Measurements from ENCODE around the gene OGDH. TPM values are rescaled to one million over a fixed set of nuclear protein-coding genes. Genes with fewer than 3 reads are reported as not detected.

OGDH gene
- total and polyA plus RNA-seq, 2 experiments from 2014 or later = 13.5 to 76.9 TPM

- no peaks in the 10 kb centered on the region for H3F3A ChIP-seq (replicated peaks; ENCODE audit: low read depth)
- H3K9me3 Mint-ChIP-seq = no peaks in the 10 kb centered on the region
- ATAC-seq (peak; percentile 51; the same call in 2 of the 3 replicates), DNase-seq (ENCODE audit: low spot score) (no peak)
- no peak overlapping the region for H3K4me2 ChIP-seq
- H3K27me3 Mint-ChIP-seq (ENCODE audit: insufficient read depth, low read depth, poor library complexity) = peaks cover 11% of the 10 kb centered on the region
- no peaks in the 10 kb centered on the region; the same call in 1 of the 2 replicates for H3K36me3 ChIP-seq (ENCODE audit: insufficient read depth)
- no peak overlapping the region for H3K27ac ChIP-seq (ENCODE audit: low read depth)
- H3K4me1 Mint-ChIP-seq = peaks cover 19% of the 10 kb centered on the region
- H3K9me2 ChIP-seq (ENCODE audit: insufficient read depth) = no peaks in the 10 kb centered on the region
- H3K4me1 ChIP-seq (ENCODE audit: insufficient read depth) = peaks cover 18% of the 10 kb centered on the region
- H3K27ac Mint-ChIP-seq = no peak overlapping the region
- H3K27me3 ChIP-seq (ENCODE audit: insufficient read depth) = no peaks in the 10 kb centered on the region
- peaks cover 21% of the 10 kb centered on the region for H4K20me1 ChIP-seq (replicated peaks; ENCODE audit: insufficient read depth)
- H3K4me3 ChIP-seq = no peak overlapping the region
- peaks cover 48% of the 10 kb centered on the region for H3K79me2 ChIP-seq (replicated peaks; ENCODE audit: insufficient read depth)
- peaks cover 14% of the 10 kb centered on the region for H3K36me3 Mint-ChIP-seq (ENCODE audit: low read depth)
- no peak overlapping the region for H3K4me3 Mint-ChIP-seq
- TF ChIP-seq JUNB (IDR thresholded peaks at IDR 0.05; ENCODE audit: unreplicated experiment) (no peak), EZH2phosphoT487 (IDR thresholded peaks at IDR 0.05; ENCODE audit: unreplicated experiment) (no peak), ZNF331 (CRISPR knock-in tag; IDR thresholded peaks at IDR 0.05; ENCODE audit: low read depth) (no peak), POLR2AphosphoS5 (IDR thresholded peaks at IDR 0.05; ENCODE audit: low read depth) (no peak)
- no peak overlapping the region for H2AFZ ChIP-seq
Measured at GRCh38 chr7:44626620-44627019, 20.2 kb downstream of the OGDH start.

- peaks cover 26% of the 10 kb centered on the region for H3K79me2 ChIP-seq (replicated peaks; ENCODE audit: insufficient read depth)
- H3K4me2 ChIP-seq = no peak overlapping the region
- no peak overlapping the region for H3K4me3 ChIP-seq
- H3K4me1 ChIP-seq (ENCODE audit: insufficient read depth) = peaks cover 20% of the 10 kb centered on the region
- Mint-ChIP-seq H3K27me3 (ENCODE audit: insufficient read depth, low read depth, poor library complexity) (peaks cover 14% of the 10 kb centered on the region), H3K27ac (peak overlapping the region; percentile 62; the same call in 1 of the 2 replicates), H3K4me1 (peaks cover 27% of the 10 kb centered on the region), H3K4me3 (no peak overlapping the region), H3K9me3 (no peaks in the 10 kb centered on the region), H3K36me3 (ENCODE audit: low read depth) (peaks cover 15% of the 10 kb centered on the region)
- TF ChIP-seq CTCF (conservative IDR thresholded peaks at IDR 0.05; ENCODE audit: low read depth in 2 of 2) (no peak), REST (IDR thresholded peaks at IDR 0.05; ENCODE audit: unreplicated experiment) (no peak), JUNB (IDR thresholded peaks at IDR 0.05; ENCODE audit: unreplicated experiment) (no peak), NANOG (IDR thresholded peaks at IDR 0.05; ENCODE audit: borderline replicate concordance) (no peak), ETS1 (IDR thresholded peaks at IDR 0.05) (no peak), CREB1 (CRISPR knock-in tag; IDR thresholded peaks at IDR 0.05; ENCODE audit: low read depth) (no peak), STAT1 (IDR thresholded peaks at IDR 0.05; ENCODE audit: unreplicated experiment) (no peak)
- H3K9me2 ChIP-seq (ENCODE audit: insufficient read depth) = no peaks in the 10 kb centered on the region
- no peak overlapping the region for H2AFZ ChIP-seq
- no peaks in the 10 kb centered on the region; the same call in 1 of the 2 replicates for H3K36me3 ChIP-seq (ENCODE audit: insufficient read depth)
- 0 out of 2 replicates have a peak overlapping the region, but pooled peaks have one; percentile 72 for H3K27ac ChIP-seq (ENCODE audit: low read depth)
- ATAC-seq = no peak
- H3K27me3 ChIP-seq (ENCODE audit: insufficient read depth) = no peaks in the 10 kb centered on the region
- H3F3A ChIP-seq (replicated peaks; ENCODE audit: low read depth) = no peaks in the 10 kb centered on the region
- peaks cover 13% of the 10 kb centered on the region for H4K20me1 ChIP-seq (replicated peaks; ENCODE audit: insufficient read depth)
- DNase-seq (ENCODE audit: low spot score) = no peak
Measured at GRCh38 chr7:44629829-44630522, 23.5 kb downstream of the OGDH start.

Data from GM23338 (cell line).